NCI-H748 (cell line): ENCODE results near the gene SV2B.
"Not testable (repeated sequence)": the region's sequence is repeated elsewhere in the genome, so short reads cannot be mapped to it uniquely, and the experiment has no call there.

Experiments used
- DNase-seq: peaks from one replicate; lab custom pipeline; 2025; ENCODE audit not compliant: unreplicated experiment; lab: John Stamatoyannopoulos, UW

The SV2B gene

DNA sequence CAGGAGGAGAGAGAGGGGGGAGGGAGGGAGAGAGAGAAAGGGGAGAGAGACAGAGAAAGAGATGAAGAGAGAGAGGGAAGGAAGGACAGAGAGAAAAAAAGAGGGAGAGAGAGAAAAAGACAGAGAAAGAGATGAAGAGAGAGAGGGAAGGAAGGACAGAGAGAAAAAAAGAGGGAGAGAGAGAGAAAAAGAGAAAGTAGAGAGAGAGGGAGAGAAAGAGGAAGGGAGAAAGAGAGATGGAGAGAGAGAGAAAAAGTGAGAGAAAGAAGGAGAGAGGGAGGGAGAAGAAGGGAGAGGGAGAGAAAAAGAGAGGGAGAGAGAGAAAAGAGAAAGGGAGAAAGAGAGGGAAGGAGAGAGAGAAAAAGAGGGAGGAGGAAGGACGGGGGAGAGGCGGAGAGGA lies 204.2 kb downstream of the SV2B start:
- no peak for DNase-seq

DNA sequence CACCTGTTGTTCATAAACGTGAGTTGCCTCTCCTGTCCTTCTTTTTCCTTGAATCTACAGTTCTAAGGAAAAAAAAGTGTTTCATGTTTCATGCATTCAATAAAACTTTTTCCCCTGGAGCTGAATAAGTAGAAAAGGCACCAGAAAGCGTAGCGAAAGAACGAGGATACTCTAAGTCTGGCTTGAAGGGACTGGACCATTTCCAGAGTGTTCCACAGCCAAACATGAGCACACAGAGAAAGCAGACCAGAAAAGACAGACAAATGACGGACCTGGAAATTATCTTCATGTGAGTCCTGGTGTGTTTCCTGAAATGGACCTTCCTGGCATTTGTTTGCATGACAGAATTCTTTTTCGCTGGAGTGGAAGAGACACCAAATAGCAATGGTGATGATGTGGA lies 204.7 kb downstream of the SV2B start:
- no peak for DNase-seq

DNA sequence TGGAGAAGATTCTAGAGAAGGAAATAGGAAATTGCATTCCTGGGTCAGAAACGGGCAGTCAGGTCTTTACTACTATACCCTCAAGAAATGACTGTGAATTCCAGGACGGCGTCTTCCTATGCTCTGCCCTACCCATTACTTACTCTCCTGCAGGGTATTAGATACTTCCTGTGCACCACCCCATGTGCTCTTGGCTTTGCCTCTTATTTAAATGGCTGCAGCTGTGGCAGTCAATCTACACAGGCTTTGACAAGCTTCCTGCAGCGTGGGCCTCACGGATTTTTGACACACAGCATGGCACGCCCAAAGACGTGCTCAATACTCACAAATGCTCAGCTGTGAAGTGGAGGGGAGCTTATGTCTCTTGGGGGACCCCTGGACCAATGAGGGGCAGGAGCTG lies 206.1 kb downstream of the SV2B start:
- no peak for DNase-seq

DNA sequence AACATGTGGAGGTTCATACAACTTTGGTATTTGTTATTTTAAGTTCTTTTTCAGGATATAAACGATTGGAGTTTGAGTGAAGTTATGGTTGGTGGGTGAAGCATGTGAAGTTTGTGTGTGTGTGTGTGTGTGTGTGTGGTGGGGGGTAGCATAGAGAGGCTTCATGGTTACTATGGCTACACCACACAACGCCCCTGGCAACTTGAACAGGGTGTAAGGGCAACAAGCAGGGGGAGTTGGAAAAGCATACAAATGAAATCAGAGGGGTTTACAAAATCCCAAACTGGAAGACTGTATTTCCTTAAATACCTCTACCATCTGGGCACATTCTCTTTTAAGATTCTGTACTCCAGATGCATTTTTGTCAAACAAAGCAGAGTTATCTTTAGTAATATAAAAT lies 207.5 kb downstream of the SV2B start:
- DNase-seq, result peak; percentile 51

DNA sequence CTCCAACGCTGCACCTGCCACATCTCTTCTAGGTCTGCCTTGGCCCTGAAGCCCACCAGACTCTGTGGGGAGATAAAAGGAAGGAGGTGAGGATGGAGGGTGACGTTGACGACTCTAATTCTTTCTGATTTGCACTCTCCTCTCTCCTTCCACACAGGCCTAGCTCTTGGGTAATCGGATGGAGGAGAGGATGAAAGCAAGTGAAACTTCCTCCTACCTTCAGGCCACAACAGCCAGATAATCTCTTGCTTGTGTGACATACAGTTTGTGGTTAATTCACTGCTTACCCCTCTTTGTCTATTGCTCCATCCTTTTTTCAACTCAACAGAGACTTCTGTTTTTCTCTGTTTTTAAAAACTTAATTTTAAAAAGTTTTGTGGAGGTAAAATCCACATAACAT lies 208.1 kb downstream of the SV2B start:
- no peak for DNase-seq

DNA sequence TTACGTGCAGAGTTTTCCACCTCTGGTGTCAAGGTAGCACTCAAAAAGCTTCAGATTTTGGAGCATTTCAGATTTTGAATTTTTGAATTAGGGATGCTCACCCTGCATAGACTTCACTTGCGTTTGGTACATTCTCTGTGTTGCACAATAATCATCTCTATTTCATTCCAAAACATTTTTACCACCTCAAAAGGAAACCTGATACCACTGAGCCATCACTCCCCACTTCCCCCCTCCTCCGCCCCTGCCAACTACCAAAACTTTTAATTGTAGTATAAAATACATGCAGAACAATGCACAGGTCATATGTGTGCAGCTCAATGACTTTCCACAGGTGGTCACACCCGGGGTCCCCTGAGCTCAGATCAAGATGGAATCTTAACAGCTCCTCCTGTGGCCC lies 208.8 kb downstream of the SV2B start:
- DNase-seq, result no peak

DNA sequence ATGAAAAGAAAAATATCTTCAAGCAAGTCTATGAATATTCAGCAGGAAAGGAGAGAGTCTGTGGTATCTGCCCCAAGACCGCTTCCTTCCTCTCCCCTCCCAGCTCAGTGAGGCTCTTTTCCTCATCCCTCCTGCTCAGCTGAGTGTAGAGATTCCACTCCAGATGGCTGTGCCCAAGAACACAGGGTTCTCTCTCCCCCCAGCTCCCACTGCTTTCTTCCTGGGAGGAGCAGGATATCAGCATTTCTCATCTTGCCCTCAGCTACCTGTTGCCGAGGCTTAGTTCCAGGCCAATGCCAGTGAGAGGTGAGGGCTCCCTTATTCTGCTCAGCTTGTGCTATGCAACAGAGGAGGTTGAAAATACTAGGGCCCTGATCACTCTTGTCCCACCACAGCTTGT lies 211.9 kb downstream of the SV2B start:
- no peak for DNase-seq

DNA sequence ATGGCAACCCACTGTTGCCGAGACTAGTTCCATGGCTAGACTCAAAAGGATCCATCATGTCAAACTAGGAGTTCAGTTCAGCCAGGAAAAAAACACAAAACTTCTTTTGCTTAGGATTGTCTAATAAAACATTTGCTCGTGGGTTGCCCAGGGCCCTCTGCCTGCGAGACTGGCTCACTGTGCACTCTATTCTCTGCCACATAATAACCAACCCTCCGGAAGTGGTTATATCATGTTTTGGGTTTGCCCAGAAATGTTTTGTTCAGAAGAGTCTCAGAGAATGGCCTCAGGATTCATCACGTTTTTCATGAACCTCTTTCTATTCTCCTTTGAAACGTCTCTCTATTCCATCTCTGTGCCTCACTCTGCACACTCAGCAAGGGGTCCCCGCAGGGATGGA lies 216.1 kb downstream of the SV2B start:
- no peak for DNase-seq

DNA sequence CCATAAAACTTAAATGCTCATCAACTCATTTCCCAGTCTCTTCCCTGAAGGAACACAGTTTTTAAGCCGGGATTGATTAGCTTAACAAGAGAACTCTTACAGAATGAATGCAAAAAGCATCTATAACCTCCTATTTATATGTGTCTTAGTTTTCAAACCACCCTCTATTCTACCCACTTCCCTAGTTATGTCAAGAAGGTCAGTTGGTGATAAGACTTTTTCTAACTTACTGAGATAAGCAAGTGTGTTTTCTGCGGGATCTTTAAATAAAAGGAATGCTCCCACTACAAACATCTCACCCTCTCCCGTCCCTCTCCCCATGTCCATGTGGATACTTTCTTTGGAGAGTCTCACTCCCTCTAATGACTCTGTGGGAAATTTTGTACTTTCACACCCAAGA lies 218.5 kb downstream of the SV2B start:
- no peak for DNase-seq

DNA sequence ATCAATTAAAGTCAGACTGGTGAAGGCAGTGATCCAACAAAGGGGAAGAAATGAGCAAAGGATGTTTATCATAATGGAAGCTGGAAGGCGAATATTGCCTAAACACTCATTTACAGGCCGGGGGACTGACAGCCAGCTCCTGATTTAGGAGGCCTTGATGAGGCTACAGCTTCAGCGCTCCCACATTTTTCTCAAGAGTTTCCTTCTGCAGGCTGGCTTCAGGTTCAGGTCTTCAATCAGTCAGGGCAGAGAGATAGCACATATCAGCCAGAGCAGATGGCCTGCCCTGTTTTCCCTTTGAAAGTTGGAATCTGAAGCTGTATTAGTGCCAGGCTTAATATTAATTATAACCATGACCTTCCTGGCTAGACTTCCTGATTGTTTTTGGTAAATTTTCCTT lies 218.9 kb downstream of the SV2B start:
- no peak for DNase-seq

DNA sequence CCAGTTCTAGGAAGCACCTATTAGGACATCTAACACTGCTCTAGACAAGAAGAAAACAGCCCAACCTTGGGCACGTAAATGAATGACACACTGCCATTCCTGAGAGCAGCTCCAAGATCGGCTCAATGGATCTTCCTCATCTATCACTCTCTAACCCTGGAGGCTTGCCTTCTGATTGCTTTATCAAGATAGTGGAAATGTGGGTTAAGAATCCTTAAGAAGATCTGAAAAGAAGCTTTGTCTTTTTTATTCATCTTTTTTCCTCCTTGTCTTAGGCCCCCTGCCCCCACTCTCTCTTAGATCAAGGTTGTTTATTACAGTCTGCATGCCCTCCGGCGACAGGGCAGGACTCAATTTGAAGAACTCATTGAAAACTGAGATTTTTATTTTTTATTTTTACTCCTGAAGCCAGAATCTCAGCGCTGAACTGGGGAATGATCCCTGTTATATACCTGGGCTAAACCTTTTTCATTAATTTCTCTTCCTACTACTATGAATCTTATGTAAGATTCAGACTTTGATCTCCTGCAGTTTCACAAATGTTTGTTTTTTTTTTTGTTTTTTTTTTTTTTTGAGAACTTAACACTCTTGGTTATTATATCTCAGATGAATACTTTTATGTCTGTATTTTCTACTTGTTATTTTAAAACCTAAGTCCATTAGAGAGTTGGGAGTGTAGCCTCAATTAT lies 219.5 kb downstream of the SV2B start:
- DNase-seq, result no peak

DNA sequence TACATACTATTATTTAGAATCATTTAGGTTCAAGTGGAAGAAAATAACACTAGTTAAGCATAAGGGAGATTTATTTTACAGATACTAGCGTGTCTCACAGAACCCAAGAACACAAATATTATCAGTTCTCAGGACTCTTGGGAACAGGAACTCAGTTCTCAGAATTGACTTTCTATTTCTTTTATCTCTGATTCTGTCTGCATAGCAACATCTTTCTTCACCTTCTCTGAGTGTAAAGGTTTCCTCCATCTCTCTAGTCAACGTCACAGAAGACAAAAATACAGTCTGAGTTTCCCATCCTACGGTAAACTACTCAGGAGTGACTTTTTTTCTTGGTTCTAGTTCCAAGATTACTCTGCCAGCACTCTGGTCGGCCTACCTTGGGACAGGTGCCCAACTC lies 220.0 kb downstream of the SV2B start:
- no peak for DNase-seq

DNA sequence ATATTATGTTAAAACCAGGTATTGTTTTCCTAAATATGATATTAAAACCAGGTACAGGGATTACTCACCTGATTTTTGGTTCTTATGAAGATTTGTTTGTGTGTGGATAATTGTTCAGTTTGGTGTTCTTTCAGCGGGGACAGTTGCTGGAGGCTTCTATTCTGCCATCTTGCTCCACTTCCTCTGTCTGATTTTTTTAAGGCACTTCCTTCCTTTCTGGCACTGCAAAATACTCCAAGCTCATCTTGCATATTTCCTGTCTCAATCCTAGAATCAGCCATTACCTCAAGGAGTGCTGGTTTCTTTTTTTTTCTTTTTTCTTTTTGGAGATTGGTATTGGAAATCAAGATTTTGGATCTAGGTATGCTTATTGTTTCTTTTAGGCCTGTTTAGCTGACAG lies 229.9 kb downstream of the SV2B start:
- no peak for DNase-seq

DNA sequence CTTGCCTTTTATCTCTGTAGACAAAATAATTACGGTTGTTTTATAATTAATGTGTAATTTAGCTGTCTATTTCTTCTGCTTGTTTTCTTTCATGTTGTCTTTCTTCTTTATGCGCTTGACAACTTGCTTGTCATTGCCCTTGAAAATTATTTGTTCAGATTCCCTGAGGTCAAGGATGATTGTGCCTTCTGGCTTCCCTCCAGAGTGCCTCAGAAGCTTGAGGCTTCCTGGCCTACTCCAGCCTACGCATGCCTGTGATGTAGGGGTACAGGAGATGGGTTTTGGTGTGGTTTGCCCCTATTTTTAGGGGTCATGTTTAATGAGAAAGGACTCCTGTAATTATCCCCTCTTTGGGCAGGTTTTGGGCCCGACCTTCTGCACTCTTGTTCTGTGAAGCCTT lies 231.5 kb downstream of the SV2B start:
- peak; percentile 61 for DNase-seq

DNA sequence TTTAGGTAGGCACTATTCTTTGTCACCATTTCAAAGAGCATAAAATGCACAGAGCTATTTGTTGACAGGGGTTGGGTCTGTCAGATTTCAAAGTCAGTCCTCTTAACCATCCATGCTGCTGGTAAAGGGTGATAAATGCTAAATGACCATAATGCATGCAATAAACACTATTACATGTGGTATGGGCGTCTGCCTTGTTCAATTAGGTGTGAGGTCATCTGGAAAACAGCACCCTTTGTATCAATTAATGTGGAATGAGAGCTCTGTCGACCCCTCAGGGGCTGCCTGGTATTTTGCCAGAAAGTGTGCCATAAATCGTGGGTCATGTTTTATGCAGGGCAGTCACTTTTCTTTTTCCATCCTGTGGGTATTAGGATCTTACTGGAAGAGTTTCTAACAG lies 235.6 kb downstream of the SV2B start:
- DNase-seq, result peak; percentile 61

DNA sequence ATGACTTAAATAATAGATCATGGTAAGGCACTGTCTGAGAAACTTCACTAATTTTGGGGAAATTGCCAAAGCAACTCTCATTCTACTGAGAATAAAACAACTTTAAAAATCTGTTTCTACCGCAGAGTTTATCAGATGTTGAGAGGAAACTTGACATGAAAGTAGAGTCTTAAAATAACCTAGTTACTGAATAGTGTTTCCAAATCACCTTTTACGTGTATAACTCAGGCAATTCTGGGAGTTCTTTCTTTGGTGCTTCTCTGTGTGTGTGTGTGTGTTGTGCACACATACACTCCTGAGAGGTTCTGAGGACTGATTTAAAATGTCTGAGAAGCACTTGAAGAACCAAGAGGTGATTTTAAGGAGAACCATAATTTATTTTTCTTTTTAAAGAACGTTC lies 236.6 kb downstream of the SV2B start:
- DNase-seq, result no peak

DNA sequence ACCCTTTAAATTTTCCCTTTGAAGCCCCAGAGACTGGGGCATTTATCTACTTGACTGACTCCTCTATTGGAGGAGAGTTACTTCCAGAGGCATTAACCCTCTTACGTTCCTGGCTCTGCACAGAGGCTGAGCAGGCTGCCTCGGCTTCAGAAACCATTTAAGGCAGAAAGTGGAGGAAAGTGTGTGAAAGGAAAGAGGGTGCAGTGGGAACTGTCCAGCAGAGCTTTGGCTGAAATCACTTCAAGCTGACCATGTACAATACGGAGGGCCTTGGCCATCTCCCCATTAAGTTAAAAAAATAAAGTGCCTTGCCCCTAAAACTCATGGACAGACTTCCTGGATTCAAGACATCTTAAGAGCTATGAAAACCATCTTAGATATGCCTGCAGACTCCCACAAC lies 238.7 kb downstream of the SV2B start:
- no peak for DNase-seq

DNA sequence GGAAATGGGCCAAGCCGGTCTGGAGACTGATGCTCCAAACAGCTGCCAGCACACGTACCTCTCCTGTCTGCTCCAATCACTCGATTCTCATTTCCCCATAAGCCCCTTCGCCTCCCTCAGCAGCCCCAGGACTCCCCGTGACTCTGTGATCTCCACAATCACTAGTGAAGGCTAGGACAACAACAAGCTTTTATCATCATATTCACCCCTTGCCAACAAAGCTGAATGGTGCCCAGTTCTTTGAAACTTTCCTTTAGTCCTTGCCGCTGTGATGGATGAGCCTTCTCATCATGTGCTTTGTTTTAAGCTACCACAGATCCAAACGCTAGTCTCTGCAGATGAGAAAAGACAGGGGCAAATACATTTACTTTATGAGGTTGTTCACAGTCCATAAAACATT lies 242.0 kb downstream of the SV2B start:
- DNase-seq, result no peak

DNA sequence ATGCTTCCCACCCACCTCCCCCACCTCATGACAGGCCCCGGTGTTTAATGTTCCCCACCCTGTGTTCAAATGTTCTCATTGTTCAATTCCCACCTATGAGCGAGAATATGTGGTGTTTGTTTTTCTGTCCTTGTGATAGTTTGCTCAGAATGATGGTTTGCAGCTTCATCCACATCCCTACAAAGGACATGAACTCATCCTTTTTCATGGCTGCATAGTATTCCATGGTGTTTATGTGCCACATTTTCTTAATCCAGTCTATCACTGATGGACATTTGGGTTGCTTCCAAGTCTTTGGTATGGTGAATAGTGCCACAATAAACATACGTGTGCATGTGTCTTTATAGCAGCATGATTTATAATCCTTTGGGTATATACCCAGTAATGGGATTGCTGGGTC lies 244.9 kb downstream of the SV2B start:
- DNase-seq, result not testable (repeated sequence)

DNA sequence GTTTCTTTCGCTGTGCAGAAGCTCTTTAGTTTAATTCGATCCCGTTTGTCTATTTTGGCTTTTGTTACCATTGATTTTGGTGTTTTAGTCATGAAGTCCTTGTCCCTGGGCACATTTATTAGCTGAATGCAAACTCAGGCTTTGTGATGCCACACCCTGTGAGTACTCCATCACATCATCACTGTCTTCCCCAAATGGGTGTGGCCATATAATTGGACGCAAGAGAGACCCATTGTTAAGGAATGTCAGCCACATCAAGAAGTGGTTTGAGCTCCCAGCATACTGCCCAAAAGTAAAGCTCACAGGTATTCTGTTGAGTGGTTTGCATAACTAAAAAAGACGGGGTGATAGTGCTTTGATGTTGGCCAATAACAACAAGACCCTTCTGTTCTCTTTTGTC lies 245.7 kb downstream of the SV2B start:
- peak; percentile 72 for DNase-seq

DNA sequence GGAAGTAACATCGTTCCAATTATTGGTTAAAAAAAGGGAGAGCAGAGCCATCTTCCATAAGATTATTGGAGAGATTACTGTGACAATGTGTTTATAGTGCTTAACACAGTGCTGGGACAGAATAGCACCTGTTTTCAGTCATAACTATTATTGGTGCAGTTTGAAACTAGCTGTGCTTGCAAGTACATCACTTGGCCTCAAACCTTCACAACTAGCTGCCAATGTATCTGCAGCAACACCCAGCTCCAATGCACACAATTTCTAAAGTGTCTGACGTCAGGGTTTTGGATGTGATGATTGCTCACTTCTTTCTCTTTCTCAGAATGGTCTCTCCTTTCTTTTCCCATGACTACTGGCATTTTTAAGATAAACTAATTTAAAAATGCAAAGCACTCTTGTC lies 246.2 kb downstream of the SV2B start:
- DNase-seq, result no peak

DNA sequence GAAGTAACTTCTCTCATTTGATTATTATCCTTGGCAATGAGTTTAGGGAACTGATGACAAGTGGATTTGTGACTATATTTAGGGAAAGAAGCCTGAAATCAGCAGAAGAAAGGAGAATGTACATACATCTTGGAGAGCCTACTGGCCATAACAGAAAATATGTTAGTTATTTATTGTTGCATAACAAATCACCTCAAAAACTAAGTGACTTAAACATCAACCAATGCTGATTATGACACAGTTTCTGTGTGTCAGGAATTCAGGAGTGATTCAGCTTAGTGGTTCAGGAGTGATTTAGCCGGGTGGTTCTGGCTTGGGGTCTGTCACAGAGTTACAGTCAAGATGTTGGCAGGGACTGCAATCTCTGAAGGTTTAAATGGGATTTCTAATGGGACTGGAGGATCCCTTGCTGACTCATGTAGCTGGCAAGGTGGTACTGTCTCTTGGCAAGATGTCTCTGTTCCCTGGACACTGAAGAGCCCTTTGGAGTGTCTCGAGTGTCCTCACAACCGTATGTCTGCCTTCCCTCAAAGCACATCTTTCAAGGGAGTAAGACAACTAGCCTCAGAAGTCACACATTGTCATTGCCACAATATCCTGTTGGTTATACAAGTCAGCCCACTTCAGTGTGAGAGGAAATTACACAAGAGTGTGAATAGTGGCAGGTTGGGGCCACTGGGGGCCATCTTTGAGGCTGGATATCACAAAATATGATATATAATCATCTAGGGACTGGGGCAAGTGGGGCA lies 248.9 kb downstream of the SV2B start:
- no peak for DNase-seq
